Measurements from ENCODE around the gene KCTD11.
"Not testable (repeated sequence)": the region's sequence is repeated elsewhere in the genome, so short reads cannot be mapped to it uniquely, and the experiment has no call there.

Gene KCTD11

GRCh38 chr17:7322520-7323194 is 29.3 kb upstream of the KCTD11 start:
- DNase-seq, result no peak

DNA sequence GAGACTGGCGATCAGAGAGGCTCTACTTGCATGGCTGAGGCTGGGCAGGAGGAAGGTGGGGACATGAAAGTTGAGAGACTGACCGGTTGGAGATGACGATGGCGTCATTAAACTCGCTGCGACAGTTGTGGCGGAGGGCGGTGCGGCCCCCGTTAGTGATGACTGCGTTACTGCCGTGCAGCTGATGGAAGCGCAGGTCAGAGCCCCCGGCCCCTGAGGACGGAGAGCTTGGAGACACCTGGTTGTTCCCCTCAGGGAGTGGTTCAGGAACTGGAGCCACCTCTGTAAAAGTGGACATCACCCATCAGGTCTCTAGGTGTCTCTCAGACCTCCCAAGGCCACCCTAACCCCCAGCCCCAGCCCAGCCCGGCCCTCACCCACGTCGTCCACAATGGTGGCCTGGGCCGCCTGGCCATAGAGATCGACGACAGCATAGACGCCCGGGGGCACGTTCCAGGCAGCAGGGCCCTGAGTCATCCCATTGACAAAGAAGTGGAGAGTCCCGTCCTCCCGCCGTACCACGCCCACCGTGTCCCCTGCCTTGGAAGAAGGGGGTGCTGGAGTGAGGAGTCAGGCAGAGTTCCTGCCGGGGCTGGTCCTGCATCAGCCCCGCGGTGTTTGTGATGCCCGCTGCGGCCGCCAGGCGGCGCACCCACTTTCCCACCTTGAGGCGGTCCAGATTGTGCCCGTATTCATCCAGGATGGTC is 28.1 kb upstream of the KCTD11 start:
- DNase-seq, result peak; percentile 50 to 71

- DNase-seq, result no peak
Observed at GRCh38 chr17:7324438-7324779, 27.6 kb upstream of the KCTD11 start.

DNA sequence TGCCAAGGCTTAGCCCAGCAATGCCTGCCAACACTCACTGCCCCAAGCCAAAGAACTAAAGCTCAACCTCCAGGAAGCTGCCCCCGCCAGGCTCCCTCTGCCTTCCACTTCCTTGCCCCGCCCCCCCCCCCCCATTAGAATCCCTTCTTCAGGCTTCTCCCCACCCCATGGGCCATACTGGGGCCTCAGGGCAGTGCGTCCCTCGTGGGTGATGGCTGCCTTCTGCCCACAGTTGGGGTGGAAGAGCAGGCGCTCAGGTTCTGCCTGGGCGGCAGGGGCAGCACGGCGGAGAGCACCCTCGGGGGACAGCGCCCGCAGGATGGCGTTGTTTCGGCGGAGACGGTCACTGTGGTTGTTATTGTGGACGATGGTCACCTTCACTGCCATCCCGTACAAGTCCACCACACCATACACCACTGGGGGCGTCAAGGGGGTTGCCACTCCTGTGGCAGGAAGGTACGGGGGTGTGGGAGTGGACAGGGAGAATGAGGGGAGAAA is 26.9 kb upstream of the KCTD11 start:
- DNase-seq, result no peak

- DNase-seq, result no peak
Observed at GRCh38 chr17:7326186-7326585, 25.8 kb upstream of the KCTD11 start.

DNA sequence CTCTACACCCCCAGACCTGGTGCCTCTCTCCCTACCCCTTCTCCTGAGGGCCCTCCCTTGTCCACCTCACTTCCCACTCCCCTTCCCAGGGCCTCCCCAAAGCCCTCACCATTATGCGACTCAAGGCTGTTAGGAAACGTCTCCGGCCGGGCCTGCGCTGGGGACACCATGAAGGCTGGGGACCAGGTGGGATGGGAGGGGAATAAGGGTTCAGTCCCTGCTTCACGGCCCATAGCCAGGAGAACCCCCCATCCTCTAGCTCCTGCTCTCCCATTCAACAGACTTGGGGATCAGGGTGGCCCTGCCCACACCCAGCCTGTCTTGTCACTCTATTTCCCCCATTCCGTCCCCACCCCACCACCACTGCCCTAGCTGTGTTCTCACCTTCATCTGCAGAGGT is 24.9 kb upstream of the KCTD11 start:
- no peak for DNase-seq

- no peak for DNase-seq
Observed at GRCh38 chr17:7327501-7327900, 24.5 kb upstream of the KCTD11 start.

DNA sequence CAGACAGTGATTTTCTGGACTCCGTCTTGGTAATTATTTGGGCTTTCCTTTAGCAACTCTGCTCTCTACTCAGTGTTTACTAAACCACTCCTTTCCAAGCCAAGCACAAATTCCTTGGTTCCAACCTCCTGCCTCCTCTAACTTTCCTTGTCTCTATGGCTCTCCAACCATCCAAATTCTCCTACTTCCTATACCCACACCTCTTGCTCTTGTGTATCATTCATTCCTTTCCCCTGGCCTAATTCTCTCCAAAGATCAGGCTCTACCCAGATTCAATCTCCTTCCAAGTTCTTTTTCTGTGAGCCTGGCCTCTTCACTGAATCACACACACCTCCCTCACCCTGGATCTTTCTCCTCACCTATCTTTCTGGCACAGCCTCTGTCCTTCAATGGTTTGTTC is 24.0 kb upstream of the KCTD11 start:
- DNase-seq, result no peak

DNA sequence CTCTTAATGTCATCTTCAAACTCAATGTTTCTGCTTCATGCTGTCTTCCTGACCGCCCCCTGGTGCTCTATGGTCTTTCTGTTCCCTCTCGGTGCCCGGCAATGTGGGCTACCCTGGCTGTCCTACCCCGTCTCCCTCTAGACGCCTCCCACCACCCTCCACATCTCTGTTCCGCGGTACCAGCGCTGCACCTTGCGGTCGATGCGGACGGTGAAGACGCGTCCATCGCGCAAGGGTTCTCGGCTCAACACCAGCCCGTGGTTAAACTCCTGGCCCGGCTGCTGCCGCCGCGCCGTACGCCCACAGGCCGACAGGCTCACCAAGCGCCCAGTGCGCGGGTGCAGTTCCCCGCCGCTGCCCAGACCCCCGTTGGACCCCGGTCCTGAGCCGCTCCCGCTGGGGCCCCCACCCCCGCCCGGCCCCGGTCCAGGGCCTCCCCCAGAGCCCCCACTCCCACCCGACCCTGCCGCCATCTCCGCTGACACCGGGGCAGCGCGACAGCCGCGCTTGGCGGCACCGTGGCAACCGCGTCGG is 23.1 kb upstream of the KCTD11 start, which contains the start of gene NEURL4:
Gene NEURL4 (minus strand): TSS at position 496 of the 534 bp plus-strand sequence. CDS start 23 bp downstream, at position 473.
- DNase-seq, result peak in 1 of 2 donors; percentile 52

DNA sequence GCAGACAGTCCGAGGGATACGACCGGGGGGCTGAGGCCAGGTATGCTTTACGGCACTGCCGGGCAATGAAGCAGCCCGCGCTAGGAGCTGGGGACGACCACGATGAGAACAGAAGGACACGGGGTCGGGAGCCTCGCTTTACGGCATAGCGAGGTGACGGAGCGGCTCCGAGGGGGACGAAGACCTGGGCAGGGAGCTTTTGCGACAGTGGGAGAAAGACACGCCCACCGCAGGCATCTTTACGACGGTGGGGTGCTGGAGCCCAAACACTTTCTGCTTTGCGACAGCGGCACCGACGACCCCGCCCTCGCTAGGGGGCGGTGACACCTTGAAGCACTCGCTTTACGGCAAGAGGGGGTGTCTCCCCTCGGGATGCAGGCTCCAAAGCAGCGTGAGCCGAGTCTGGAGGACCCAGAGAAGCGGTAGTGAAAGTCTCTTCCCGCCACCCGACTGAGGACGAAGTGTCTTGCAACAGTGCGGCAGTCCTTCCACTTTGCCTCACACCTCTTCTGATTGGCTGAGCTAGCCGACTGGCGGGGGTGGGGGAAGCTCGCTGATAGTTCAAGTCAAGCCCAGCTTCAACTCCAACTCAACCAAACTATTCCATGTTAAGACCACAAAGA is 22.5 kb upstream of the KCTD11 start:
- DNase-seq, result peak; percentile 98

- DNase-seq, result peak; percentile 82 to 86
Observed at GRCh38 chr17:7329997-7330637, 21.8 kb upstream of the KCTD11 start.

GRCh38 chr17:7330638-7331015 is 21.3 kb upstream of the KCTD11 start:
- DNase-seq, result no peak

DNA sequence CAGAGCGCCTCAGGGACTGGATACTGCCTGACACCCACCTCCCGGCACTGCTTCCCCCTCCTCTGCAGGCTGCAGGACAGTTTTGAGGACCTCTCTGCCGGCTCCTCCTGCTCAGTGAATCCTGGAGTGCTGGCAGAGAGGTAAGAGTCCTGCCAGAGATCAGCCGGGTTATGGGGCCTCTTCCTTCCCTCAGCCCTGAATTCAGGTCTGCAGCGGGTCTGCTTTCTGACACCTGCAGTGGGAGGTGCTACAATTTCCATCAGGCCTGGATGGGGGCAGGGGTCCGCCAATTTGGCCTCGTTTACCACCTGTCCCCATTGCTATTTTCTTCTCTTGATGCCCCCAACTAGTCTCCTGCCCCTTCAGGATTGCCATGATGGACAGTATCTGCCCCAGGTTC is 19.9 kb upstream of the KCTD11 start:
- no peak for DNase-seq

GRCh38 chr17:7332600-7333069 is 19.3 kb upstream of the KCTD11 start:
- DNase-seq, result peak; percentile 43 to 72

- no peak for DNase-seq
Observed at GRCh38 chr17:7334938-7335538, 16.9 kb upstream of the KCTD11 start.

DNA sequence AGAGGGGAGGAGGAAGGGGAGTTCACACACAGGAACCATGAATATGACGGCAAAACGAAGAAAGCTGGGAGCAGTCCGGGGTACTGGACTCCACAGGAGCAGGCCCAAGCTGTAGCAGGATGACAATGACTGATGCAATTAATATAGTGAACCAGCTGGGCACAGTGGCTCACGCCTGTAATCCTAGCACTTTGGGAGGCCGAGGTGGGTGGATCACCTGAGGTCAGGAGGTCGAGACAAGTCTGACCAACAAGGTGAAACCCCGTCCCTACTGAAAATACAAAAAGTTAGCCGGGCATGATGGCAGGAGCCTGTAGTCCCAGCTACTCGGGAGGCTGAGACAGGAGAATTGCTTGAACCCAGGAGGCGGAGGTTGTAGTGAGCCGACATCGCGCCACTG is 16.2 kb upstream of the KCTD11 start:
- DNase-seq, result not testable (repeated sequence)

DNA sequence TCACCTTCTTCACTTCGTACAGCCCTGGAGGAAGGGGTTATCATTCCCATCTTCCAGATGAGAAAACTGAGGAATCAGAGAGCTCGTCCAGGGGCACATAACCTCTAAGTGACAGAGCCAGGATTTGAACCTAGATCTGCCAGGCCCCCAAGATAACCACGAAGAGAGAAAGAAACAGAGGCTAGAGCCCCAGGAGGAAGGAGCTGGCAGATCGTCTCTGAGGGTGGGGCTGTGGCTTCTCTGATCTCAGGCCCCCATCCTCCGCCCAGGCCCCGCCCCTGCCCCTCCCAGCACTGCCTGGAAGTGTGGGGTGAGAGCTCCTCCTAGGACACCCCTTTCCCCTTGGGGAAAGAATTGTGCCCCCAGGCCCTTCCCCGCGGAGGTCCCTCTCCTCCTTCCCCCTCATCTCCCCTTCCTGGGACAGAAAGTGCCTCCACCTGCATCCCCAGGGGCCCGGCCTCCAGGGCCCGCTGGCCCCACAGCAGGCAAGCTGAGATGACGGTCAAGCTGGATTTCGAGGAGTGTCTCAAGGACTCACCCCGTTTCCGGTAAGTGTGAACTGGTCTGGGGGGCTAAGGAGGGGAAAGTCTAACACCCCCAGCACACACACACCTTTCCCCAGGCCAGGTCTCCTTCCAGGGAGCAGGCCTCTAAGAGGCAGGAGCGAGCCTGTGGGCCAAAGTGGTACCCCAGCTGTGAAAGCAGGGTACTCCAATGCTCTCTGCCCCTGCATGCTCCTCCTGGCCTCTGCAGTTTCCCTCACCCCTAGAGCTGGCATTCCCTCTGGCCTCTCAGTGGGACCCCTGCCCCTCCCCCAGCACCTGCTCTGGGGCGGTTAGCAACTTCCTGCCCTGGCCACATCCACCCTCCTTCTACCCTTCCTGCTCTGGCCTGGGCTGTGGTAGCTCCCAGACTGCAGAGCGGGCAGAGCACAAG is 15.5 kb upstream of the KCTD11 start, which contains the start of gene ACAP1:
Gene ACAP1 (plus strand): TSS at position 290 of the 936 bp plus-strand sequence. CDS start 206 bp downstream, at position 496.
- DNase-seq, result peak; percentile 82 to 89

DNA sequence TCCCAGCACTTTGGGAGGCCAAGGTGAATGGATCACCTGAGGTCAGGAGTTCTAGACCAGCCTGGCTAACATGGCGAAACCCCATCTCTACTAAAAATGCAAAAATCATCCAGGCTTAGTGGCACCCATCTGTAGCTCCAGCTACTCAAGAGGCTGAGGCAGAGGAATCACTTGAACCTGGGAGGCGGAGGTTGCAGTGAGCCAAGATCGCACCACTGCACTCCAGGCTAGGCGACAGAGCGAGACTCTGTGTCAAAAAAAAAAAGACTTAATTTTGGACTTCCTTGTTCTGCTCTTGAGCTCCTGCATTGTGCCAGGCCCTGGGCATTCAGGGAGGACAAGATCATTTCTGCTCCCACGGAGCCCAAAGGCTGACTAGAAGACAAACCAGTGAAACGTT is 14.4 kb upstream of the KCTD11 start:
- not testable (repeated sequence) for DNase-seq

- DNase-seq, result no peak
Observed at GRCh38 chr17:7340179-7340578, 11.8 kb upstream of the KCTD11 start.

GRCh38 chr17:7341842-7342241 is 10.1 kb upstream of the KCTD11 start:
- no peak for DNase-seq

DNA sequence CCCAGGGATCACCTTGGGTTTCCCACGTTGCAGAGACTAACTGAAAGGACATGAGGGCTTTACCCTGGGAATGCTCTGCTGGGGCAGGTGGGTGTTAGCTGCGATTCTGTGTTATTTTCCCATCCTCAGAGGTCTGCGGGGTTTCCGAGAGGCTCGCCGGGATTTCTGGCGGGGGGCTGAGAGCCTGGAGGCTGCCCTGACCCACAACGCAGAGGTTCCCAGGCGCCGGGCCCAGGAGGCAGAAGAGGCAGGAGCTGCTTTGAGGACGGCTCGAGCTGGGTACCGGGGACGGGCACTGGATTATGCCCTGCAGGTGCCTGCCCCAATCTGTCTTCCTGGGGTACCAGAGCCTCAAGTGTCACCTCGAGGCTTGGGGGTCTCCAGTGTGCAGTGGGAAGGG is 8.7 kb upstream of the KCTD11 start:
- DNase-seq, result no peak
